Measurements from ENCODE around the gene CADM4. TPM values are rescaled to one million over a fixed set of nuclear protein-coding genes. Genes with fewer than 3 reads are reported as not detected.
A peak's percentile ranks its signal among the peaks of the same experiment; 100 is the strongest.
"Not testable (repeated sequence)": the region's sequence is repeated elsewhere in the genome, so short reads cannot be mapped to it uniquely, and the experiment has no call there.

Gene CADM4, protein sequence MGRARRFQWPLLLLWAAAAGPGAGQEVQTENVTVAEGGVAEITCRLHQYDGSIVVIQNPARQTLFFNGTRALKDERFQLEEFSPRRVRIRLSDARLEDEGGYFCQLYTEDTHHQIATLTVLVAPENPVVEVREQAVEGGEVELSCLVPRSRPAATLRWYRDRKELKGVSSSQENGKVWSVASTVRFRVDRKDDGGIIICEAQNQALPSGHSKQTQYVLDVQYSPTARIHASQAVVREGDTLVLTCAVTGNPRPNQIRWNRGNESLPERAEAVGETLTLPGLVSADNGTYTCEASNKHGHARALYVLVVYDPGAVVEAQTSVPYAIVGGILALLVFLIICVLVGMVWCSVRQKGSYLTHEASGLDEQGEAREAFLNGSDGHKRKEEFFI
- total RNA-seq: under 1 TPM; 0.40 to 0.91 TPM
- total RNA-seq: 0.60 to 2.4 reads per million in 2 donors

DNA sequence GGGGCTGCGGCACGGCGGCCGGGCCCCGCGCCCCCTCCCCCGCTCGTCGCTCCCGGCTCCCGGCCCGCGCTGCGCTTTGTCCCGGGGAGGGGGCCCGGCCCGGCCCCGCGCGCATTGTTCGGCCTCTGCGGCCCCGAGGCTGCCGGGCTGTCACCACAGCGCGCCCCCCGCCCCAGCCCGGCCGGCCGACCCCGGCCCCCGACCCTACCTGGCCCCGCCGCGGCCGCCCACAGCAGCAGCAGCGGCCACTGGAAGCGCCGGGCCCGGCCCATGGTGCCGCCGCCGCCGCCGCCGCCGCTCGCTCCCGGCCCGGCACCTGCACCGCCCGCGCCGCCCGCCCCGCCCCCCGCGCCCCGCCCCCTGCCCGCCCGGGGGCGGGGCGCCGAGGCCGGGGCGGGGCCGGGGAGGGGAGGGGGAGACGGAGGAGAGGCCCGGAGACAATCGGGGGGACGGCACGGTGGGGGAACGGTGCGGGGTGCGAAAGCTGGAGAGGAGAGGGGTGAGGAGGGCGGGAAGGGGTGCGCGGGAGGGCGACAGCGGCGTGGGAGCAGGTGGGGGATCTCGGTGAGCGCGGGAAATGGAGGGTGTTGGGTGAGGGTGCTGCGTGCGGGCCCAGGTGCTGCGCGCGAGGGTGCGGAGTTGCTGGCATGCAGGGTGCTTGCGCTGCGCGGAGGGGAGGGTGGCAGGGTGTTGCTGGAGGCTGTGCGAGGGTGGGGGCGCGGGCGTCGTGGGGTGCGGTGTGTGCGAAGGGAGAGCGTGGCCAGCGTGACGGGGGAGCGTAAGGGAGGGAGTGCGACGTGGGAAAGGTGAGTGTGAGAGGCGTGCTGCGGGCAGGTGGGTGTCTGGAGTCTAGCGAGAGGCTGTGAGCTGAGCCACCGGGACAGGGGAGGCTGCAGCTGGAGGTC lies at the start of gene CADM4:
TSS of gene CADM4 (minus strand) at position 332 of the 905 bp plus-strand sequence. CDS start at position 272, 60 bp downstream.
- peaks cover 5% of the 10 kb centered on the region for H3K36me3 Mint-ChIP-seq (ENCODE audit: low read depth)
- peaks cover 30% of the 10 kb centered on the region for H3K27me3 Mint-ChIP-seq
- peak; percentile 27 to 63 (median 57) for DNase-seq
- peak within 1 kb of the TSS; percentile 82 for H3K27ac Mint-ChIP-seq
- no peaks in the 10 kb centered on the region for H3K9me3 ChIP-seq (ENCODE audit: control insufficient read depth, low read length, poor library complexity, severe bottlenecking)
- peak; percentile 86 for ATAC-seq
- peak within 1 kb of the TSS; percentile 95 for H3K4me3 Mint-ChIP-seq
- H3K4me1 Mint-ChIP-seq: peaks cover 16% of the 10 kb centered on the region

DNA sequence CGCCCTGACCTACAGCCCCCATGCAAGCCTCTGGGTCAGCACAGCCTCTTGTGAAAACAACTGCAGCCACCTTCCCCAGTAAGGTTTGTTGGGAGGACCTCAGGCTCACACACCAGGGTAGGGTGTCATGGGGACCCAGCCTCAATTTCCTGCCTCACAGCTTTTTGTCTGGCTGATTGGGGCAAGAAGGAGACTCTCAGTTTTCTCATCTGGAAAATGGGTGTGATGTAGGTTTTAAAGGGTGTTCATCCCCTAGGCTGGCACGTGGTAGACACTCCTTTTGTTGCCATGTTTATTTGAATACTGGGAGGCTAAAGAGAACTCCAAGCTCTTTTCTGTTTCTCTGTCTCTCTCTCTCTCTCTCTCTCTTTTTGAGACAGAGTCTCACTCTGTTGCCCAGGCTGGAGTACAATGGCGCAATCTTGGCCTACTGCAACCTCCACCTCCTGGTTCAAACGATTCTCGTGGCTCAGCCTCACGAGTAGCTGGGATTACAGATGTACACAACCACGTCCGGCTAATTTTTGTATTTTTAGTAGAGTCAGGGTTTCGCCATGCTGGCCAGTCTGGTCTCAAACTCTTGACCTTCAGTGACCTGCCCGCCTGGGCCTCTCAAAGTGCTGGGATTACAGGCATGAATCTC lies 48.5 kb upstream of the CADM4 start:
- H3K27me3 Mint-ChIP-seq: no peaks in the 10 kb centered on the region
- ATAC-seq: no peak
- no peak for DNase-seq
- H3K9me3 ChIP-seq (ENCODE audit: control insufficient read depth, low read length, poor library complexity, severe bottlenecking): no peaks in the 10 kb centered on the region
- H3K4me1 Mint-ChIP-seq: no peaks in the 10 kb centered on the region
- no peak overlapping the region for H3K4me3 Mint-ChIP-seq
- no peaks in the 10 kb centered on the region for H3K36me3 Mint-ChIP-seq (ENCODE audit: low read depth)
- H3K27ac Mint-ChIP-seq: no peak overlapping the region

DNA sequence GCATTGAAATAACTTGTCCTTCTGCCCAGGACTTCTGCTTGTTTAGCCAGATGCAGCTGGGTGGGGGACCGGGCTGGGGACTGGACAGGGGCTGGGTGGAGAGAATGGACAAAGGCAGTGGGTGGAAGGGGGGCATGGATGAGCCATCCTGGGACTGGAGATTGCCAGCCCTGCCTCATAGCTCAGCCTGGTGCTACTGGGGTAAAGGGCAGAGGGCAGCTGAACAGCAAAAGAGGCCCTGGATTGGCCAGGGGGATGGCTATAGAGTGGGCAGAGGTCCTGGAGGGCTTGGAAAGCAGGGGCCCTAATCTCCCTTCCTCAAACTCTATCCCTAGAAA lies 48.0 kb upstream of the CADM4 start:
- H3K4me3 Mint-ChIP-seq: no peak overlapping the region
- ATAC-seq: no peak
- DNase-seq: no peak
- no peaks in the 10 kb centered on the region for H3K9me3 ChIP-seq (ENCODE audit: control insufficient read depth, low read length, poor library complexity, severe bottlenecking)
- no peaks in the 10 kb centered on the region for H3K4me1 Mint-ChIP-seq
- H3K27me3 Mint-ChIP-seq: no peaks in the 10 kb centered on the region
- H3K36me3 Mint-ChIP-seq (ENCODE audit: low read depth): no peaks in the 10 kb centered on the region
- H3K27ac Mint-ChIP-seq: no peak overlapping the region

DNA sequence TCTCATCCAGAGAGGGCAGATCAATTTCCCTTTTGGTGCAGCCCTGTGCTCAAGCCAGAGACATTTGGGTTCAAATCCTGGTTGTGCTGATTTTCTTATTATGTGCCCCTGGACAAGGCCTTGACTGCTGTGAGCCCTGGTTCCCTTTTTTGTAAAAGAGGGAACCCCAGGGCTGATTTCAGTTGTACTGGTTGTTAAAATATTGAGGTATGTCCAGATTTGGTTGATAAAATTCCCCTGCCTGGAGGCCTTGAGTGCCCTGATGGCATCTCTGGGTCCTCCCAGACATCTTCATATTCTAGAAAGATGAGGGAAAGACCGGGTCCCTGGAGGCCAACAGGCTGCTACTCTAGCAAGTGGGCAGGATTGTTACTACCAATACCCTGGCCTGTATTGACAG lies 44.7 kb upstream of the CADM4 start:
- Mint-ChIP-seq H3K27ac (no peak overlapping the region), H3K4me3 (no peak overlapping the region), H3K4me1 (no peaks in the 10 kb centered on the region), H3K27me3 (no peaks in the 10 kb centered on the region), H3K36me3 (ENCODE audit: low read depth) (no peaks in the 10 kb centered on the region)
- DNase-seq (no peak), ATAC-seq (no peak)
- no peaks in the 10 kb centered on the region for H3K9me3 ChIP-seq (ENCODE audit: control insufficient read depth, low read length, poor library complexity, severe bottlenecking)

DNA sequence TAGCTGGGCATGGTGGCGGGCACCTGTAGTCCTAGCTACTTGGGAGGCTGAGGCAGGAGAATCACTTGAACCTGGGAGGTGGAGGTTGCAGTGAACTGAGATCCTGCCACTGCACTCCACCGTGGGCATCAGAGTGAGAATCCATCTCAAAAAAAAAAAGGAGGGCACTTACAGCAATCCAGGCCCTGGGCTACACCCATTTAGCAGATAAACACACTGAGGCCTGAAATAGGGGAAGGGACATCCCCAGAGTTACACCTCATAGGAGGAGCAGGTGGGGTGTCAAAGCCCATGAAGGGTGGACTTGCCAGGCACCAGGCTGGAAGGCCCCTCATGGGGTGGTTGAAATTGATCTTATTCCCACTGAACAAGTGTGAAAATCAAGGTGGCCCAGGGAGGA lies 44.3 kb upstream of the CADM4 start:
- Mint-ChIP-seq H3K27ac (no peak overlapping the region), H3K4me1 (no peaks in the 10 kb centered on the region), H3K4me3 (no peak overlapping the region), H3K36me3 (ENCODE audit: low read depth) (no peaks in the 10 kb centered on the region), H3K27me3 (no peaks in the 10 kb centered on the region)
- H3K9me3 ChIP-seq (ENCODE audit: control insufficient read depth, low read length, poor library complexity, severe bottlenecking): no peaks in the 10 kb centered on the region
- ATAC-seq (no peak), DNase-seq (no peak)

DNA sequence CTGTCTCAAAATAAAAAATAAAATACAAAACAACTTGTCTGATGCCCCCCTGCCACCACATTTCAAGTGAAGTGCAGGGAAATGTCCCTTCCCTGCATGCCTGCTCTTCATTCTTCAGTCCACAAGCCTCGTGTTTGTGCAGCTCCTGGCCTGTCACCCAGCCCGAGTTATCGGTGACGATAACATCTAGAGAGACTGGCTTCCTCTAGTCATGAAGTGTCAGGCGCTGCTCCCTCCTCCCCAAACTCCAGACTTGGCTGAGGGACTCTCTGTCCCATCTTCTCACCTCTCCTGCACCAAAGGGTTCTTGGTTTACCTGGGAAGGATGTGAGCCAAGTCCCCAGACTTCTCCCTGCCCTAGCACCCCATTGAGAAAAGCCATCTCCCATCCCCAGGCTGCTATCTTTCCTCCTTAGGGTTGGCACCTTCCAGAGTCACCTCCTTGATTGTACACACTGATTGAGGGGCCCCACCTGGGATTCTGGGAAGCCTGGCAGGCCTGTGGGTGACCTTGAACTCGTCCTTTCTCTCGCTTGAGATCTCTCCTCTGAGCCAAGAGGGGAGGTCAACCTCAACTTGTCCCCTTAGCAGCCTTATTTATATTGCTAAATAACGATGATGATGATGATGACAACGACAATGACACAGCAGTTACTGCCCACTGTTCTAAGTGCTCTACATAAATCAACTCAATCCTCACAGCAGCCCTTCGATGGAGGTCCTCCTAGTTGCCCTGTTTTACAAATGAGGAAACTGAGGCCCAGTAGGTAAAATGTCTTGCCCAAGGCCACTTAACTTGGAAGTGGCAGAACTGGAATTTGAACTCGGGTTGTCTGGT lies 43.4 kb upstream of the CADM4 start:
- no peak overlapping the region for H3K27ac Mint-ChIP-seq
- ATAC-seq: no peak
- no peaks in the 10 kb centered on the region for H3K36me3 Mint-ChIP-seq (ENCODE audit: low read depth)
- no peak for DNase-seq
- no peaks in the 10 kb centered on the region for H3K27me3 Mint-ChIP-seq
- no peak overlapping the region for H3K4me3 Mint-ChIP-seq
- no peaks in the 10 kb centered on the region for H3K4me1 Mint-ChIP-seq
- H3K9me3 ChIP-seq (ENCODE audit: control insufficient read depth, low read length, poor library complexity, severe bottlenecking): no peaks in the 10 kb centered on the region

DNA sequence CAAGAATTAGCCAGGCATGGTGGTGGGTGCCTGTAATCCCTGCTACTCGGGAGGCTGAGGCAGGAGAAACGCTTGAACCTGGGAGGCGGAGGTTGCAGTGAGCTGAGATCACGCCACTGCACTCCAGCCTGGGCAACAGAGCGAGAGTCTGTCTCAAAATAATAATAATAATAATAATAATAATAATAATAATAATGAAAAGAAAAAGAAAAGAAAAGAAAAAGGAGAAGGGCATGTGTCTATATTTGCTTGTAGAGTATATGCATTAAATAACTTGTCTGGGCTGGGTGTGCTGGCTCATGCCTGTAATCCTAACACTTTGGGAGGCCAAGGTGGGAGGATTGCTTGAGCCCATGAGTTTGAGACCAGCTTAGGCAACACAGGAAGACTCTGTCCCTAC lies 42.6 kb upstream of the CADM4 start:
- H3K9me3 ChIP-seq (ENCODE audit: control insufficient read depth, low read length, poor library complexity, severe bottlenecking); ATAC-seq; DNase-seq; H3K36me3 Mint-ChIP-seq (ENCODE audit: low read depth); H3K4me1 Mint-ChIP-seq; H3K27ac Mint-ChIP-seq; H3K4me3 Mint-ChIP-seq; H3K27me3 Mint-ChIP-seq: not testable (repeated sequence)

DNA sequence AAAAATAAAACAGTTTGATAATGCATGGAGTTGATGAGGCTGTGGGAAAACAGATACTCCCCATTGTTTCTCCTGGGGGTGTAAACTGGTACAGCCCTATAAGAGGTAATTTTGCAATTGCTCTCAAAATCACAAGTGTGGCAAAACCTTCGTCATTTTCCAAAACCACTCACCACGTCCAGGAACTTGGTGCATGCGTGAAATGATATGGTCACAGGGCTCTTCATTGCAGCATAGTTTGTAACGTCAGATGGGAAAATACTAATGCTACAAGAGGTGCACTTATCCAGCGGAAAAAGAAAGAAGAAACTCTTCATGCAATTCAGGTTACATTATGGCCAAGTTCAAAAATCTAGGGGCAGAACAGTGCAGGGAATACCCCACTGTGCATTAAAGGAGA lies 42.2 kb upstream of the CADM4 start:
- H3K4me1 Mint-ChIP-seq: no peaks in the 10 kb centered on the region
- no peaks in the 10 kb centered on the region for H3K36me3 Mint-ChIP-seq (ENCODE audit: low read depth)
- DNase-seq (no peak), ATAC-seq (no peak)
- no peaks in the 10 kb centered on the region for H3K27me3 Mint-ChIP-seq
- no peaks in the 10 kb centered on the region for H3K9me3 ChIP-seq (ENCODE audit: control insufficient read depth, low read length, poor library complexity, severe bottlenecking)
- H3K4me3 Mint-ChIP-seq: no peak overlapping the region
- H3K27ac Mint-ChIP-seq: no peak overlapping the region

DNA sequence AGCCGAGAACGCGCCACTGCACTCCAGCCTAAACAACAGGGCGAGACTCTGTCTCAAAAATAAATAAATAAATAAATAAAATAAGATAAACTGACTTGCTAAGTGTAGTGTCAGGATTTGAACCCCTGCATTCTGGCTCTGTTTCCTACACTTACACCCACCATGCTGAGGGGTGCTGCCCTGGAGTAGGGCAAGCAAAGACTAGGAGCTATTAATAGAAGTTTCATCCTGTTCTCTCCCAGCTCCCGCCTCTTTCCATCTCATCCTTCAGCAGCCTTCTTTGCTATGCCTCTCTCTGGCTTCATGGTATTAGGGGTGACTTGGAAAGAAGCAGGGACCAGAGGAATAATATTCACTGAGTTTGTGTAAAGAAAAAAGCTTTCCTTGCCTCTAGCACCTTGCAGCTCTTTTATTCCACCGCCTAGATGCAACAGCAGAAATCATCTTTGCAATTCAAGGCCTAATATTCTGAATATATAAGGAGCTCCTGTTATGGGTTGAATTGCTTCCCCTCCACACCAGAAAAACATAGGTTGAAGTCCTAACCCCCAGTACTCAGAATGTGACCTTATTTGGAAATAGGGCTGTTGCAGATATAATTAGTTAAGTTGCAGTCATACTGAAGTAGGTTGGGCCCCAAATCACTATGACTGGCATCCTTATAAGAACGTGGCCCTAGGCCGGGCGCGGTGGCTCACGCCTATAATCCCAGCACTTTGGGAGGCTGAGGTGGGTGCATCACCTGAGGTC lies 39.0 kb upstream of the CADM4 start:
- ATAC-seq: no peak
- no peak overlapping the region for H3K27ac Mint-ChIP-seq
- no peak for DNase-seq

DNA sequence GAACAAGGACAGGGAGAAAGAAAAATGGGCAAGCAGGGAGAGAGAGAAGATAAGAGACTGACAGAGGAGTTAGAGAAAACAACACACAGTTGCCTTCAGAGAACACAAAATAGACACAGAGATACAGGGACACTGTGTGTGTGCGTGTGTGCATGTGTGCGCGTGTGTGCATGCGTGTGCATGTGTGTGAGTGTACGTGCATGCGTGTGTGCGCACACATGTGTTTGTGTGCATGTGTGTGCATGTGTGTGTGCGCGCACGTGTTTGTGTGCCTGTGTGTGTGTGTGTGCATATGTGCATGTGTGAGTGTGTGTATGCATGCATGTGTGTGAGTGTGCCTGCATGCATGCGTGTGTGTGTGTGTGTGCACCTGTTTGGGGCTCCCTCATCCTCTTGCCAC lies 36.3 kb upstream of the CADM4 start:
- Mint-ChIP-seq H3K27me3 (no peaks in the 10 kb centered on the region), H3K36me3 (ENCODE audit: low read depth) (peaks cover 3% of the 10 kb centered on the region), H3K4me1 (peaks cover 17% of the 10 kb centered on the region), H3K4me3 (no peak overlapping the region), H3K27ac (peak overlapping the region; percentile 68)
- ATAC-seq (no peak), DNase-seq (no peak)
- no peaks in the 10 kb centered on the region for H3K9me3 ChIP-seq (ENCODE audit: control insufficient read depth, low read length, poor library complexity, severe bottlenecking)

More for the DNA sequence above, 39.0 kb upstream of the CADM4 start:
- H3K4me1 Mint-ChIP-seq: peaks cover 12% of the 10 kb centered on the region
- H3K9me3 ChIP-seq (ENCODE audit: control insufficient read depth, low read length, poor library complexity, severe bottlenecking): no peaks in the 10 kb centered on the region
- H3K36me3 Mint-ChIP-seq (ENCODE audit: low read depth): peaks cover 3% of the 10 kb centered on the region
- H3K4me3 Mint-ChIP-seq: no peak overlapping the region
- H3K27me3 Mint-ChIP-seq: no peaks in the 10 kb centered on the region

DNA sequence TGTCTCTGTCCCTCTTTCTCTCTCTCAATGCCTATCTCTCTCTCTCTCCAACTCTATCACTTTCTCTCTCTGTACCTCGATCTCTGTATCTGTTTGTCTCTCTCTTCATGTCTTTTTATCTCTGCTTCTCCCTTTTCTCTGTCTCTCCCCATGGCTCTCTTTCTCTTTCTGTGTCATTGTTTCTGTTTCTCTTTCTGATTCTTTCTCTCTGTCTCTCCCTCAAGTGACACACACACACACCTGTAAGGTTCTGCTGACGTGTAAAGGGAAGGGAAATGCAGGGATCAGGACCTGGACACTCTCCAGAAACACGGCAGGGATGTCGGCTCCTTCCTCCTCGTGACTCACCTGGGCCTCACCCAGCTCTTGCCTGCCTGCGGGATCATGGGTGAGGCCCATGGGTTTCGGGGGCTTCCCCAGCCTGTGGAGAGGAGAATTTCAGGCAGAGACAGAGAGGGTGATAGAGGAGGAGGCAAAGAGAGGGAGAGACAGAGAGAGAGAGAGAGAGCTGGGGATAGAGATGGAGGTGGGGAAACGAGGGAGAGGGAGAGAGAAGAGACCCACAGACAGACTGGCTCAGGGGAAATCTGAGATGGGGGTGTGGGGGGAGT lies 35.7 kb upstream of the CADM4 start:
- no peak overlapping the region for H3K4me3 Mint-ChIP-seq
- no peak for ATAC-seq
- DNase-seq: no peak
- no peaks in the 10 kb centered on the region for H3K27me3 Mint-ChIP-seq
- H3K36me3 Mint-ChIP-seq (ENCODE audit: low read depth): peaks cover 3% of the 10 kb centered on the region
- H3K9me3 ChIP-seq (ENCODE audit: control insufficient read depth, low read length, poor library complexity, severe bottlenecking): no peaks in the 10 kb centered on the region
- peaks cover 19% of the 10 kb centered on the region for H3K4me1 Mint-ChIP-seq
- peak overlapping the region; percentile 68 for H3K27ac Mint-ChIP-seq

DNA sequence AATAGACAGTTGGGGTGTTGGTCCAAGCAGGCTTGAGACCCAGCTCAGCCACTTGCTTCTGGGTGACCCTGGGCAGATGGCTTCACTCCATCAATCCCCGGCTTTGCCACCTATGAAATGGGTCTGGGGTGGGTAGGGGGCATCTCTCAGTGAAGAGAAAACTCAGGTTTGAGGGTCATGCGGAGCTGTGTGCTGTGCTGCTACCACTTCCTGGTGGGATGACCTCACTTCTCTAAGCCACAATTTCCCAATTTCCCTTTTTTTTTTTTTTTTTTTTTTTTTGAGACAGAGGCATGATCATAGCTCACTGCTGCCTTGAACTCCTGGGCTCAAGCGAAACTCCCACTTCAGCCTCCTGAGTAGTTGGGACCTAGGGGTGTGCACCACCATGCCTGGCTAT lies 34.9 kb upstream of the CADM4 start:
- Mint-ChIP-seq H3K4me1 (peaks cover 26% of the 10 kb centered on the region), H3K4me3 (no peak overlapping the region), H3K27me3 (no peaks in the 10 kb centered on the region), H3K36me3 (ENCODE audit: low read depth) (peaks cover 3% of the 10 kb centered on the region), H3K27ac (peak overlapping the region; percentile 68)
- DNase-seq (no peak), ATAC-seq (peak; percentile 12)
- H3K9me3 ChIP-seq (ENCODE audit: control insufficient read depth, low read length, poor library complexity, severe bottlenecking): no peaks in the 10 kb centered on the region
